ENCODE data around the gene TIGD3.
"Not testable (repeated sequence)": the region's sequence is repeated elsewhere in the genome, so short reads cannot be mapped to it uniquely, and the experiment has no call there.

The TIGD3 gene

DNA sequence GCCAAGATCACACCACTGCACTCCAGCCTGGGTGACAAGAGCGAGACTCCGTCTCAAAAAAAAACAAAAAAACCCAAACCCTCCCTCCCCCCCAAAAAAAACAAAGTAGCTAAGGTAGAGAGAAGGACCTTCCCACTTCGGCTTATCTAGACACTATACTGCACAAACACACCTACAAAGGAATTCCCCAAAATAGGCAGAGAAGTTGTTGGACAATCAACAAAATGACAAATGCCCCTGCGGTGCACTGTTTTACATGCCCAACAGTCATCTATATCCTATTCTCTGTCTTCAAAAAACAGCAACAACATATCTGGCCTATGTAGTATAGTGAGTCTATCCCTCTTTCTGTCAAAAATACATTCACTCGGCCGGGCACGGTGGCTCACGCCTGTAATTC lies 27.5 kb upstream of the TIGD3 start:
- no peak for DNase-seq

DNA sequence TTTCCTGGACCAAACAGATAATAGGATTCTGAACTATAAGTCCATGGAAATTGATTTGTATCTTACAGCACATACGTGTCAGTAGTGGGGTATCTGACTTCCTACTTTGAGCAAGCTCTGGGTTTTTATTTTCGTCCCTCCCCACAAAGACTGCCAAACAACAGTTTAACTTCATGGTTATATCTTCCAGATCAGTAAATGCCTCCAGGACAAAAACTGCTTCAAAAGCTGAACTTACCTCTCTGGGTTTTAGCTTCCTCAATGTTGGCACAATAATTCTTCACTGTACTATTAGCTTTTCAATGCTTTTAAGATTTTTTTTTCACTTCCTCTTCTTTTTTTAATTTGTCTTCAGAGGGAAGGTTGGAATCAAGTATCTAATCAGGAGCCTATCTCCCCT lies 25.1 kb upstream of the TIGD3 start:
- DNase-seq, result no peak

- peak; percentile 80 to 85 for DNase-seq
These were observed 24.6 kb upstream of the TIGD3 start for GRCh38 chr11:65329944-65330403.

DNA sequence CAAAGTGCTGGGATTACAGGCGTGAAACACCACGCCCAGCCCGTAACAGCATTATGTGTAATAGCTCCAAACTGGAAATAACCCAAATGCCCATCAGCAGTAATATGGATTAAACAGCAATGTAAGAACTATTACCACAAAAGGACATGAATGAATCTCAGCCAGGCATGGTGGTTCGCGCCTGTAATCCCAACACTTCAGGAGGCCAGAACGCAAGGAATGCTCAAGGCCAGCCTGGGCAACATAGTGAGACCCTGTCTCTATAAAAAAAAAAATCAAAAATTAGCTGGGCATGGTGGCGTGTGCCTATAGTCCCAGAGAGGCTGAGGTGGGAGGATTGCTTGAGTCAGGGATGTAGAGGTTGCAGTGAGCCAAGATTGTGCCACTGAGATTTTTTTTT lies 24.0 kb upstream of the TIGD3 start:
- DNase-seq, result no peak

DNA sequence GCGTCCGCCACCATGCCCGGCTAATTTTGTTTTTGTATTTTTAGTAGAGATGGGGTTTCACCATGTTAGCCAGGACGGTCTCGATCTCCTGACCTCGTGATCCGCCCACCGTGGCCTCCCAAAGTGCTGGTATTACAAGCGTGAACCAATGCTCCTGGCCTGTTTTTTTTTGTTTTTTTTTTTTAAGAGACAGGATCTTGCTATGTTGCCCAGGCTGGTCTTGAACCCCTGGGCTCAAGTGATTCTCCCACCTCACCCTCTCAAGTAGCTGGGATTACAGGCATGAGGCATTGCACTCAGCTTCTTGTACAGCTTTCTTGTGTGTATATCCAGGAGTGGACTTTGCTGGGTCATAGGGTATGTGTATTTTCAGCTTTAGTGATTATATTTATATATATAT lies 22.0 kb upstream of the TIGD3 start:
- DNase-seq, result not testable (repeated sequence)

- DNase-seq, result no peak
These were observed 19.8 kb upstream of the TIGD3 start for GRCh38 chr11:65334696-65335295.

GRCh38 chr11:65338676-65339075 lies 15.9 kb upstream of the TIGD3 start:
- no peak for DNase-seq

GRCh38 chr11:65340226-65340625 lies 14.3 kb upstream of the TIGD3 start:
- no peak for DNase-seq

DNA sequence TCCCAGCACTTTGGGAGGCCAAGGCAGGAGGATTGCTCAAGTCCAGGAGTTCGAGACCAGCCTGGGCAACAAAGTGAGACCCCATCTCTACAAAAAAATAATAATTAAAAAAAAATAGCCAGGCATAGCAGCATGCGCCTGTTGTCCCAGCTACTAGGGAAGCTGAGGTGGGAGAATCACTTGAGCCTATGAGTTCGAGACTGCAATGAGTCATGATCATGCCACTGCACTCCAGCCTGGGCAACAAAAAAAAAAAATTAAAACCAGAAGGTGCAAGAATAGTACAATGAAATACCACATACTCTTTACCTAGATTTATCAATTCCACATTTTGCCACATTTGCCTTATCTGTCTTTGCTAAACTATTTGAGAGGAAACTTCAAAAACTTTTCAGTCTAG lies 12.7 kb upstream of the TIGD3 start:
- no peak for DNase-seq

DNA sequence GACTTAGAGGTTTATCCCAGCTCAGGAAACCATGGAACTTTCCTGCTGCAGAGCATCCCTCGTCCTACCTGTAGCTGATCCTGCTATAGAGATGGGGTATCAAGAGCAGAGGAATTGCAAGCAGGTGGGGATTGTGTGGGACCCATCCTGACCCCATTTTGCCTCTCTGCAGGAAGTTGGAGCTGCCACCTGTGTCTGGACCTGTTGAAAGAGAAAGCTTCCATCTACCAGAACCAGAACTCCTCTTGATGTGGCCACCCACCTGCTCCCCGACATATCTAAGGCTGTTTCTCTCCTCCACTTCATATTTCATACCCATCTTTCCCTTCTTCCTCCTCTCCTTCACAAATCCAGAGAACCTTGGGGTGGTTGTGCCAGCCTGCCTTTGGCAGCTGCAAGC lies 3.0 kb upstream of the TIGD3 start:
- no peak for DNase-seq

GRCh38 chr11:65352783-65353182 lies 1.8 kb upstream of the TIGD3 start:
- no peak for DNase-seq

DNA sequence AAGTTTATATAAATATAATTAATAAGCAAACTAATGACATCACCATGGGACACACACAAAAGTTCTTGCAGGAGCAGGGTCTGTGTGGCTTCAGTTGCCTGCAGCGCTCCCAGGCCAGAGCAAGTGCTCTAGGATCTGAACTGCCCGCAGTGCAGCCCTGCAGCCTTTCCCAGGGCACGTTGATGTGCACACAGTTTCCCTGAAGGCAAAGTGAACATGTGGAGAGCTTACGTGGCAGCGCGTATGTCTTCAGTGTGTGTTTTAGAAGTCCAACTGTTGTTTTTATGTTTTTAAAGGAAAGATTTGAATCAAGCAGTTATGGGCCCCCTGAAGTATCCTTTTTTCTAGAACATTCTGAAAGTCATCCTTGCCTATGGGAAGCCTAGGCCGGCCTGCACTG lies 1.2 kb upstream of the TIGD3 start:
- no peak for DNase-seq

GRCh38 chr11:65353900-65354264 lies 669 bp upstream of the TIGD3 start:
- DNase-seq, result no peak

GRCh38 chr11:65355013-65355775 lies 643 bp downstream of the TIGD3 start:
- DNase-seq, result peak; percentile 50 to 65

- DNase-seq, result no peak
These were observed 1.3 kb downstream of the TIGD3 start for GRCh38 chr11:65355776-65356393.

DNA sequence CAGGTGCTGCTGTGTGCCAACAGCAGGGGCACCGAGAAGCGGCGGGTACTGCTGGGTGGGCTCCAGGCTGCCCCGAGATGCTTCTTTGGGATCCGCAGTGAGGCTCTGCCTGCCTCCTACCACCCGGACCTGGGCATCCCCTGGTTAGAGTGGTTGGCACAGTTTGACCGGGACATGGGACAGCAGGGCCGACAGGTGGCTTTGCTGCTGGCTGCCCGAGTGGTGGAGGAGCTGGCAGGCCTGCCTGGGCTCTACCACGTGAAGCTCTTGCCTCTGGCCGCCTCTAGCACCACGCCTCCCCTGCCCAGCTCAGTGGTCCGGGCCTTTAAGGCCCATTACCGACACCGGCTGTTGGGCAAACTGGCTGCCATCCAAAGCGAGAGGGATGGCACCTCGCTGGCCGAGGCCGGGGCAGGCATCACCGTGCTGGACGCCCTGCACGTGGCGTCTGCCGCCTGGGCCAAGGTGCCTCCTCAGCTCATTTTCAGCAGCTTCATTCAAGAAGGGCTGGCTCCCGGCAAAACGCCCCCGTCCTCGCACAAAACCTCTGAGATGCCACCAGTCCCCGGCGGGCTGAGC lies 1.9 kb downstream of the TIGD3 start:
- no peak for DNase-seq

GRCh38 chr11:65357856-65358356 lies 3.4 kb downstream of the TIGD3 start:
- DNase-seq, result no peak

- DNase-seq, result peak in 1 of 2 donors; percentile 39
These were observed 7.9 kb downstream of the TIGD3 start for GRCh38 chr11:65362320-65362931.

DNA sequence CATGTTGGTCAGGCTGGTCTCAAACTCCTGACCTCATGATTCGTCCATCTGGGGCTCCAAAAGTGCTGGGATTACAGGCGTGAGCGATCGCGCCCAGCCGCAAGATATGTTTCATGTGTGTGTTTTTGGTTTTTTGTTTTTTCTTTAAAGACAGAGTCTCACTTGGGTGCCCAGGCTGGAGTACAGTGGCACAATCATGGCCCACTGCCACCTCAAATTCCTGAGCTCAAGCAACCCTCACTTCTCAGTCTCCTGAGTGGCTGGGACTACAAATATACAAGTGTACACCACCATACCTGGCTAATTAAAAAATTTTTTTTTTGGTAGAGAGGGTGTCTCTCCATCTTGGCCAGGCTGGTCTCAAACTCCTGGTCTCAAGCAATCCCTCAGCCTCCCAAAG lies 8.4 kb downstream of the TIGD3 start:
- DNase-seq, result no peak

GRCh38 chr11:65363770-65364169 lies 9.2 kb downstream of the TIGD3 start:
- DNase-seq, result no peak

DNA sequence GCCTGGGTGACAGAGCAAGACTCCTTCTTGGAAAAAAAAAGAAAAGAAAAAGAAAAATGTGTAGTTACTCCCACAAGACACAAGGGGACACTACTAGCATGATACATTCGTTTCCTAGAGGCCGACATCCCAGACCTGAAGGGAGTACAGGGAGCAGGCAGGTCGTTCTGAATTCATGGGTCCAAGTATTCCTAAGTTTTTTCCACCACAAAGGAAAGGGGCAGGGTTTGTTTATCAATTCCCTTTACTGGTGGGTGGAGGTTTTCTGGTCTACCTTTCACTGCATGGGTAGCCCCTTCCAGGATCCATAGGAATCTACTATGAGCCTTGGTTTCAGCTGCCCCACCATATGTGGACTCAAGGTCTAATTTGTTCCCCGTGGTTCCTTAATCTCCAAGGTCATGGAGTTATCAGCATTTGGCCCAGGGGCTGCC lies 11.8 kb downstream of the TIGD3 start:
- DNase-seq, result peak; percentile 38 to 73

- DNase-seq, result no peak
These were observed 16.1 kb downstream of the TIGD3 start for GRCh38 chr11:65370659-65371049.

Data from CD4-positive, alpha-beta T cell treated with Interferon alpha-2 for 1 hour (primary cell).